BLaER1 treated with 17β-estradiol and CSF1 and Interleukin-3, amounts not matched to agents 10 nM and 100 nM (cell line): ENCODE results near the gene HEYL.

Source experiments
- H3K27ac ChIP-seq, 11 experiments: shearing (Covaris generic); formaldehyde crosslinking; 2 replicates each; pipeline ENCODE4 v1.8.1; 2022
- H3K27me3 ChIP-seq, 11 experiments: shearing (Covaris generic); formaldehyde crosslinking; 2 replicates each; pipeline ENCODE4 v1.8.1; 2022
- H3K36me3 ChIP-seq, 11 experiments: shearing (Covaris generic); formaldehyde crosslinking; 2 replicates each; pipeline ENCODE4 v1.8.1; 2022
- H3K4me1 ChIP-seq, 10 experiments: shearing (Covaris generic); formaldehyde crosslinking; 2 replicates each; pipeline ENCODE4 v1.8.1; 2022
- H3K4me2 ChIP-seq, 11 experiments: shearing (Covaris generic); formaldehyde crosslinking; 2 replicates each; pipeline ENCODE4 v1.8.1; 2022
- H3K4me3 ChIP-seq, 10 experiments: shearing (Covaris generic); formaldehyde crosslinking; 2 replicates each; pipeline ENCODE4 v1.8.1; 2022
- H3K9ac ChIP-seq, 11 experiments: shearing (Covaris generic); formaldehyde crosslinking; 2 replicates each; pipeline ENCODE4 v1.8.1; 2022
- H3K9me3 ChIP-seq, 11 experiments: shearing (Covaris generic); formaldehyde crosslinking; replicated peaks in 1 of 11; 2 replicates each; pipeline ENCODE4 v1.8.1; 2022
- H4K20me1 ChIP-seq, 11 experiments: shearing (Covaris generic); formaldehyde crosslinking; 2 replicates each; pipeline ENCODE4 v1.8.1; 2022
- Cebpa-rat ChIP-seq, 11 experiments: shearing (Covaris generic); IDR thresholded peaks; 2 replicates each; pipeline ENCODE4 v1.8.1; 2022

The HEYL gene

GRCh38 chr1:39638965-39639304 lies 508 bp downstream of the HEYL start:
- peaks cover 0 to 80% (median 69%) of the 10 kb centered on the region in 10 experiments; a peak in 17 of 20 replicates for H3K4me1 ChIP-seq
- H3K27me3 ChIP-seq = peaks cover 0 to 8% (median 0%) of the 10 kb centered on the region in 11 experiments; a peak in 2 of 22 replicates
- peak overlapping the region; percentile 59 to 78 (median 68) for H3K4me3 ChIP-seq
- peak overlapping the region in 8 of 11 experiments; percentile 59 to 79 (median 71); a peak in 13 of 22 replicates for H3K27ac ChIP-seq
- peak overlapping the region; percentile 63 to 82 (median 77); a peak in 21 of 22 replicates for H3K9ac ChIP-seq
- no peaks in the 10 kb centered on the region for H4K20me1 ChIP-seq
- peaks cover 0 to 6% (median 5%) of the 10 kb centered on the region in 11 experiments; a peak in 11 of 22 replicates for H3K9me3 ChIP-seq
- H3K36me3 ChIP-seq = no peaks in the 10 kb centered on the region
- no peak for TF ChIP-seq Cebpa-rat (IDR thresholded peaks at IDR 0.05)
- peak overlapping the region; percentile 87 to 95 (median 92) for H3K4me2 ChIP-seq

DNA sequence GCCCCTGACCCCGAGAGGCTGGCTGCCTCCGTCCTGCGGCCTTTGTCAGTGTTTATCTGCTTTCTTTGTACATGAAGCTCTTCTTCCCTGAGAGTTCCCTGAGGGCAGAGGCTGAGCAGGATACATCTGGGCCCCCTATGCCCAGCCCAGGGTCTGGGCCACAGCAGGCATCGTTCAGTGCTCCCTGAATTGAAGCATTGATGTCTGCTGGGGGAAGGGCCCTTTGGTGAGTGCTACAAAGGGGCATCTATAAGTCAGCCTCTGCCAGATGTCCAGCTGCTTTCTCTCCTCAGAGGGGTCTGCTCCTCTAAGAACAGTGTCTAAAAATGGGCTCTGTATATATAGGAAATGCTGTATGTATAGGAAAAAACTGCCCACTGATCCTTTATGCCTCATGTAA lies 2.1 kb downstream of the HEYL start:
- Histone ChIP-seq H3K9me3 (no peaks in the 10 kb centered on the region), H3K27me3 (peaks cover 0 to 8% (median 0%) of the 10 kb centered on the region in 11 experiments; a peak in 2 of 22 replicates), H3K36me3 (peaks cover 0 to 2% (median 0%) of the 10 kb centered on the region in 11 experiments; a peak in 4 of 22 replicates), H3K4me2 (peak overlapping the region in 9 of 11 experiments; percentile 15 to 94 (median 92); a peak in 16 of 22 replicates), H3K4me3 (peak overlapping the region in 1 of 10 experiments; percentile 29; a peak in 2 of 20 replicates), H3K4me1 (peaks cover 0 to 80% (median 61%) of the 10 kb centered on the region in 10 experiments; a peak in 17 of 20 replicates), H3K9ac (peak overlapping the region in 7 of 11 experiments; percentile 3 to 51 (median 36); a peak in 7 of 22 replicates), H4K20me1 (no peaks in the 10 kb centered on the region), H3K27ac (peak overlapping the region in 4 of 11 experiments; percentile 32 to 50 (median 35); a peak in 6 of 22 replicates)
- TF ChIP-seq Cebpa-rat (IDR thresholded peaks at IDR 0.05) = no peak

GRCh38 chr1:39635871-39636210 lies 3.6 kb downstream of the HEYL start:
- no peak overlapping the region for H3K4me3 ChIP-seq
- H3K9ac ChIP-seq = 0 out of 22 replicates have a peak overlapping the region, but pooled peaks of 2 of the 11 experiments have one; percentile 3 to 17
- no peak for TF ChIP-seq Cebpa-rat (IDR thresholded peaks at IDR 0.05)
- H3K9me3 ChIP-seq = peaks cover 0 to 5% (median 0%) of the 10 kb centered on the region in 11 experiments; a peak in 1 of 22 replicates
- peaks cover 0 to 17% (median 4%) of the 10 kb centered on the region in 11 experiments; a peak in 8 of 22 replicates for H3K36me3 ChIP-seq
- peak overlapping the region in 2 of 11 experiments; percentile 13 to 36; a peak in 3 of 22 replicates for H3K27ac ChIP-seq
- peak overlapping the region in 9 of 11 experiments; percentile 2 to 92 (median 66); a peak in 16 of 22 replicates for H3K4me2 ChIP-seq
- peaks cover 0 to 93% (median 76%) of the 10 kb centered on the region in 10 experiments; a peak in 17 of 20 replicates for H3K4me1 ChIP-seq
- no peaks in the 10 kb centered on the region for H4K20me1 ChIP-seq
- peaks cover 0 to 8% (median 0%) of the 10 kb centered on the region in 11 experiments; a peak in 2 of 22 replicates for H3K27me3 ChIP-seq

DNA sequence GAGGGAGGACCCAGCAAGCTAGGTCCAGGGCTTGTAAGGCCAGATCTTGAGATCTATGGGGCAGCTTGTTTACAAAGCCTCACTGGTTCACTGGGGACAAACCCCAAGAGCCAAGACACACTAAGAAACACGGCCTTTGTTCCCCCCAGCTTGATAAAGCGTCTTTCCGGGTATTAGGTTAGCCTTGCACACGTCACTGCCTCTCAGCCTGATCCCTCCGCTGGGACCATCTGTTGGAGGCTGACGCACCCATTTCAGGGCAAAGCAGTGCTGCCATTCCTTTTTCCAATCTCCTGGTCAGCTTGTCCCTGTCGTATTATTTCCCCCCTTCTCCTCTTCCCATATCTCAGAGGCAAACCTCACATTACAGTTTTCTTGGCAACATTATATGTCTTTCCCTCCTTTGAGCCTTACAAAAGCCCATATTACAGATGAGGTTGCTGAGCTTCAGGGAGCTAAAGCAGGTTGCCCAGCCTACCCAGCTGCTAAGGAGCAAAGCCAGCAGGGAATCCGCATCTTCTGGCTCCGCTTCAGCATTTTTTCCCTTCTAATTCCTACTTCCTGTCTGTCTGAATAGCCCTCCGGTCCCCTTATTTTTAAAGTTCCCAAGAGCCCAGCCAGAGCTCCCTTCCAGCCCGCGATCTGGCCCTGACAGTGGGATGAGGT lies 4.1 kb downstream of the HEYL start:
- Histone ChIP-seq H3K4me1 (peaks cover 0 to 94% (median 79%) of the 10 kb centered on the region in 10 experiments; a peak in 17 of 20 replicates), H3K27ac (peak overlapping the region in 6 of 11 experiments; percentile 2 to 56 (median 33); a peak in 7 of 22 replicates), H3K9me3 (peaks cover 0 to 5% (median 0%) of the 10 kb centered on the region in 11 experiments; a peak in 1 of 22 replicates), H3K36me3 (peaks cover 0 to 22% (median 4%) of the 10 kb centered on the region in 11 experiments; a peak in 8 of 22 replicates), H3K4me3 (no peak overlapping the region), H4K20me1 (no peaks in the 10 kb centered on the region), H3K4me2 (peak overlapping the region in 9 of 11 experiments; percentile 2 to 92 (median 66); a peak in 17 of 22 replicates), H3K9ac (0 out of 22 replicates have a peak overlapping the region, but pooled peaks of 1 of the 11 experiments have one; percentile 3), H3K27me3 (peaks cover 0 to 8% (median 0%) of the 10 kb centered on the region in 11 experiments; a peak in 2 of 22 replicates)
- no peak for TF ChIP-seq Cebpa-rat (IDR thresholded peaks at IDR 0.05)

- peaks cover 0 to 5% (median 0%) of the 10 kb centered on the region in 11 experiments; a peak in 1 of 22 replicates for H3K27me3 ChIP-seq
- peaks cover 0 to 84% (median 69%) of the 10 kb centered on the region in 10 experiments; a peak in 16 of 20 replicates for H3K4me1 ChIP-seq
- TF ChIP-seq Cebpa-rat (IDR thresholded peaks at IDR 0.05) = no peak
- no peak overlapping the region for H3K9ac ChIP-seq
- no peaks in the 10 kb centered on the region for H4K20me1 ChIP-seq
- peak overlapping the region in 6 of 11 experiments; percentile 0 to 39 (median 18); a peak in 6 of 22 replicates for H3K4me2 ChIP-seq
- peaks cover 0 to 39% (median 12%) of the 10 kb centered on the region in 11 experiments; a peak in 12 of 22 replicates for H3K36me3 ChIP-seq
- H3K4me3 ChIP-seq = no peak overlapping the region
- H3K27ac ChIP-seq = peak overlapping the region in 2 of 11 experiments; percentile 22 to 29; a peak in 2 of 22 replicates
- H3K9me3 ChIP-seq = peaks cover 0 to 5% (median 0%) of the 10 kb centered on the region in 11 experiments; a peak in 1 of 22 replicates
Observed at GRCh38 chr1:39633422-39633821, 6.0 kb downstream of the HEYL start.

DNA sequence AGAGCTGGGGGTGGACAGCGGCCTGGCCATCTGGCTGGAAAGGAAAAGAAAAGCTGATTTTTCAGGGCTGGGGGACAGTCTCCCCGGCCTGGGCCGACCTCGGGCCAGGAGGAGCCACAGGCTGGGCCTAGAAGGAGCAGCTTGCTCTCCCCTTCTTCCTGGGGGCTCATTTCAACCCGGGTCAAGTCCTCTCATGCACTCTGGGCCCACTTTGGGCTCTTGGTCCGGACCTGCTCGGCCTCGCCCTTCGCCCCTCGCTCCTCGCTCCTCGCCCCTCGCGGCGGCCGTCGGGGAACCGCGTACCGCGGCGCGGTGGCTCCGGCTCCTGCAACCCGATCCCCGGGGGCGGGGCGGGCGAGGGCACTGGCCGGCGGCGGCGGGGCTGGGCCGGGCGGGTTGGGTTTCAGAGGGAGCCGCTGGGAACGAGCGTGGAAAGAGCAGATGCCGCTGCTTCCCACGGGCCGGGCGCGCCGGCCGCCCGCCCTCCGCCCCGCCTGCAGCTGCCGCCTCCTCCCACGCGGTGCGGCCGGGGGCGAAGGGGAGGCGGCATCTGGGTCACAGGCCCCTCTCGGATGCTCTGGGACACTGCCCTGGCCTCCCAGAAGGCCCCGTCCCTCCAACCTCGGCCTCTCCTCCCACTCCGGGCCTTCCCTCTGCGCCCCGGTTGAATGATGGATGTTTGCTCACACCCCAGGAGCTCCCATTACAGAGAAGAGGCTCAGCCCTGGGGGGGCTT lies 6.6 kb downstream of the HEYL start:
- H3K9ac ChIP-seq = peak overlapping the region in 1 of 11 experiments; percentile 16; a peak in 1 of 22 replicates
- H3K9me3 ChIP-seq = peaks cover 0 to 5% (median 0%) of the 10 kb centered on the region in 11 experiments; a peak in 1 of 22 replicates
- no peaks in the 10 kb centered on the region for H4K20me1 ChIP-seq
- H3K27me3 ChIP-seq = no peaks in the 10 kb centered on the region
- peaks cover 0 to 79% (median 64%) of the 10 kb centered on the region in 10 experiments; a peak in 16 of 20 replicates for H3K4me1 ChIP-seq
- H3K27ac ChIP-seq = peak overlapping the region in 4 of 11 experiments; percentile 38 to 61 (median 48); a peak in 7 of 22 replicates
- H3K4me2 ChIP-seq = peak overlapping the region in 6 of 11 experiments; percentile 0 to 60 (median 38); a peak in 10 of 22 replicates
- H3K36me3 ChIP-seq = peaks cover 0 to 42% (median 12%) of the 10 kb centered on the region in 11 experiments; a peak in 12 of 22 replicates
- no peak for TF ChIP-seq Cebpa-rat (IDR thresholded peaks at IDR 0.05)
- no peak overlapping the region for H3K4me3 ChIP-seq

- no peak for TF ChIP-seq Cebpa-rat (IDR thresholded peaks at IDR 0.05)
- Histone ChIP-seq H3K9me3 (peaks cover 0 to 5% (median 0%) of the 10 kb centered on the region in 11 experiments; a peak in 1 of 22 replicates), H4K20me1 (no peaks in the 10 kb centered on the region), H3K4me2 (peak overlapping the region in 7 of 11 experiments; percentile 5 to 60 (median 36); a peak in 11 of 22 replicates), H3K27ac (peak overlapping the region in 4 of 11 experiments; percentile 38 to 61 (median 48); a peak in 7 of 22 replicates), H3K36me3 (peaks cover 0 to 48% (median 12%) of the 10 kb centered on the region in 11 experiments; a peak in 12 of 22 replicates), H3K27me3 (no peaks in the 10 kb centered on the region), H3K9ac (peak overlapping the region in 1 of 11 experiments; percentile 16; a peak in 1 of 22 replicates), H3K4me1 (peaks cover 0 to 73% (median 58%) of the 10 kb centered on the region in 10 experiments; a peak in 16 of 20 replicates), H3K4me3 (no peak overlapping the region)
Observed at GRCh38 chr1:39632323-39632681, 7.1 kb downstream of the HEYL start.
